Prostate gland (tissue), 2 donors: Measurements from ENCODE around the gene PNLIP. TPM values are rescaled to one million over a fixed set of nuclear protein-coding genes. Genes with fewer than 3 reads are reported as not detected.

Experiments used
- DNase-seq: peaks from one replicate; pipeline ENCODE4 v3.0.0-alpha.2; 2019; ENCODE audit warnings: low spot score
- H3K27ac ChIP-seq, 2 donors: fragments of 200-600 bp; sonication (generic); 2 replicates each; pipeline ENCODE4 v1.5.1; 2017 to 2019
- H3K27me3 ChIP-seq: fragments of 200-600 bp; sonication (generic); replicated peaks from 2 replicates; pipeline ENCODE4 v1.5.1; 2019; ENCODE audit not compliant: insufficient read depth
- H3K36me3 ChIP-seq, 2 donors: fragments of 200-600 bp; sonication (generic); 1 replicate in 1 of 2; 2 replicates in 1 of 2; pipeline versions ENCODE4 v1.5.1 to v1.8.1; 2017 to 2019
- H3K4me1 ChIP-seq: fragments of 200-600 bp; sonication (generic); replicated peaks from 2 replicates; pipeline ENCODE4 v1.5.1; 2019
- H3K4me3 ChIP-seq, 2 donors: fragments of 200-600 bp; sonication (generic); 2 replicates each; pipeline ENCODE4 v1.5.1; 2017 to 2019
- H3K9me3 ChIP-seq: fragments of 200-600 bp; sonication (generic); 2 replicates; pipeline ENCODE4 v1.5.1; 2017
- POLR2A ChIP-seq: fragments of 450-650 bp; IDR thresholded peaks from one replicate; pipeline ENCODE4 v1.6.1; 2016; ENCODE audit warnings: antibody characterized with exemption, mild to moderate bottlenecking
- POLR2AphosphoS5 ChIP-seq: sonication (generic); formaldehyde crosslinking; IDR thresholded peaks from one replicate; pipeline ENCODE4 v1.6.1; 2017; ENCODE audit warnings: antibody characterized with exemption
- WGBS: methylation state at CpG from one replicate; pipeline ENCODE4 v1.1.5; 2018; 5-methylcytosine and 5-hydroxymethylcytosine counted together
- intact Hi-C: fragments of 100-400 bp; cut with DNase I; formaldehyde crosslinking; loops from one replicate; pipeline ENCODE4 v1.14.2; 2022
- total RNA-seq, 2 donors: library from RNA; depleted of rRNA; stranded (reverse); fragments of >200 nt; gene quantifications; one replicate each; pipeline ENCODE4 v1.1.0, GENCODE V29; 2016
- TF ChIP-seq, protein P1 (sequence below), 4 experiments: fragments of 200-600 bp in 2 of 4; fragments of 450-650 bp in 2 of 4; sonication (generic) in 2 of 4; IDR thresholded peaks; 1 replicate in 3 of 4; 2 replicates in 1 of 4; pipeline ENCODE4 v1.5.1; 2016 to 2019; ENCODE audit warnings: antibody characterized with exemption in 4 of 4, mild to moderate bottlenecking in 2 of 4, moderate library complexity in 2 of 4

Gene PNLIP
- total RNA-seq, 2 donors from 2014 or later = not detected

DNA sequence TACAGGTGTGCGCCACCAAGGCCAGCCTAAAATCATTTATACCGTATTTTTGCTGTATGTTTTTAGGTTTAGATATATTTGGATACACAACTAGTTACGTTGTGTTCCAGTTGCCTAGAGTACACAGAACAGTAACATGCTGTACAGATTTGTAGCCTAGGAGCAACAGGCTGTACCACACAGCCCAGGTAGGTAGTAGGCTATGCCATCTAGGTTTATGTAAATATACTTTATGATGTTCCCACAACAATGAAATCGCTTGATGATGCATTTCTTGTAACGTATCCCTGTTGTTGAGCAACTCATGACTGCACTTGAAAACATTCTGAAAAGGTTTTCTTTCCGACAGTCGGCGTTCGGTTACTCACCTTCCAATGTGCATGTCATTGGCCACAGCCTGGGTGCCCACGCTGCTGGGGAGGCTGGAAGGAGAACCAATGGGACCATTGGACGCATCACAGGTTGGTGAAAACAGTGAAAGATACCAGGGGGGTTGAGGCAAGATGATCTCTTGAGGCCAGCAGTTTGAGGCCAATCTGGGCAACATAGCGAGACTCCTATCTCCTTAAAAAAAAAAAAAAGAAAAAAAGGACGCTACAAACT, 7.7 kb downstream of the PNLIP start:
- H3K9me3 ChIP-seq = no peaks in the 10 kb centered on the region
- H3K36me3 ChIP-seq = no peaks in the 10 kb centered on the region
- intact Hi-C loops = no loop called here
- TF ChIP-seq POLR2AphosphoS5 = no peak
- H3K27ac ChIP-seq = no peak overlapping the region
- DNase-seq = no peak
- 86% methylated on average over 13 of the region's 13 CpGs for WGBS
- no peaks in the 10 kb centered on the region for H3K4me1 ChIP-seq
- H3K4me3 ChIP-seq = no peak overlapping the region
- no peaks in the 10 kb centered on the region for H3K27me3 ChIP-seq

- 58% methylated on average over 5 of the region's 5 CpGs for WGBS
- DNase-seq = no peak
- no peaks in the 10 kb centered on the region for H3K9me3 ChIP-seq
- TF ChIP-seq, protein P1, sequence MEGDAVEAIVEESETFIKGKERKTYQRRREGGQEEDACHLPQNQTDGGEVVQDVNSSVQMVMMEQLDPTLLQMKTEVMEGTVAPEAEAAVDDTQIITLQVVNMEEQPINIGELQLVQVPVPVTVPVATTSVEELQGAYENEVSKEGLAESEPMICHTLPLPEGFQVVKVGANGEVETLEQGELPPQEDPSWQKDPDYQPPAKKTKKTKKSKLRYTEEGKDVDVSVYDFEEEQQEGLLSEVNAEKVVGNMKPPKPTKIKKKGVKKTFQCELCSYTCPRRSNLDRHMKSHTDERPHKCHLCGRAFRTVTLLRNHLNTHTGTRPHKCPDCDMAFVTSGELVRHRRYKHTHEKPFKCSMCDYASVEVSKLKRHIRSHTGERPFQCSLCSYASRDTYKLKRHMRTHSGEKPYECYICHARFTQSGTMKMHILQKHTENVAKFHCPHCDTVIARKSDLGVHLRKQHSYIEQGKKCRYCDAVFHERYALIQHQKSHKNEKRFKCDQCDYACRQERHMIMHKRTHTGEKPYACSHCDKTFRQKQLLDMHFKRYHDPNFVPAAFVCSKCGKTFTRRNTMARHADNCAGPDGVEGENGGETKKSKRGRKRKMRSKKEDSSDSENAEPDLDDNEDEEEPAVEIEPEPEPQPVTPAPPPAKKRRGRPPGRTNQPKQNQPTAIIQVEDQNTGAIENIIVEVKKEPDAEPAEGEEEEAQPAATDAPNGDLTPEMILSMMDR (IDR thresholded peaks at IDR 0.05) = no peak
- no peak for TF ChIP-seq POLR2AphosphoS5
- TF ChIP-seq POLR2A = no peak
- no peaks in the 10 kb centered on the region for H3K27me3 ChIP-seq
- H3K4me1 ChIP-seq = no peaks in the 10 kb centered on the region
- H3K36me3 ChIP-seq = no peaks in the 10 kb centered on the region
- no peak overlapping the region for H3K4me3 ChIP-seq
- H3K27ac ChIP-seq = no peak overlapping the region
- intact Hi-C loops = no loop called here
Observed at GRCh38 chr10:116554628-116555027, 8.9 kb downstream of the PNLIP start.

DNA sequence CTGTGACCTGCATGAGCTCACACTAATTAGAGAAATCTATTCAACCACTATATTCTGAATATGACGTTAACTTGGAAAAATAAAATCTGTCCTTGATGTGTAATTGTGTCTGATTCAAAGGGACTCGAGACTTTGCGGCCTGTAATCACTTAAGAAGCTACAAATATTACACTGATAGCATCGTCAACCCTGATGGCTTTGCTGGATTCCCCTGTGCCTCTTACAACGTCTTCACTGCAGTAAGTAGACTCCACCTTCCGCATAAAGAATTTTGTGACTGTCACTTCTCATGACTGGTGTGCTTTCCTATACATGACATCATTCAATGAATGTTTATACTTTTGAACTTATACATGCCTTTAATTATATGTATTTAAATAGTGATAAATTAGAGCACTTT, 10.1 kb downstream of the PNLIP start:
- intact Hi-C loops = no loop called here
- Histone ChIP-seq H3K9me3 (no peaks in the 10 kb centered on the region), H3K4me3 (no peak overlapping the region), H3K27me3 (no peaks in the 10 kb centered on the region), H3K36me3 (no peaks in the 10 kb centered on the region), H3K4me1 (no peaks in the 10 kb centered on the region), H3K27ac (no peak overlapping the region)
- DNase-seq = no peak
- TF ChIP-seq POLR2A = no peak
- no peak for TF ChIP-seq POLR2AphosphoS5
- TF ChIP-seq, protein P1 (IDR thresholded peaks at IDR 0.05) = no peak
- 62% methylated on average over 6 of the region's 6 CpGs for WGBS

GRCh38 chr10:116557305-116557880, 11.7 kb downstream of the PNLIP start:
- WGBS = 82% methylated on average over 5 of the region's 5 CpGs
- TF ChIP-seq, protein P1 (IDR thresholded peaks at IDR 0.05) = no peak
- TF ChIP-seq POLR2A (no peak), POLR2AphosphoS5 (no peak)
- intact Hi-C loops = no loop called here
- no peak for DNase-seq
- H3K36me3 ChIP-seq = no peaks in the 10 kb centered on the region
- H3K27me3 ChIP-seq = no peaks in the 10 kb centered on the region
- no peak overlapping the region for H3K27ac ChIP-seq
- H3K9me3 ChIP-seq = no peaks in the 10 kb centered on the region
- H3K4me3 ChIP-seq = no peak overlapping the region
- no peaks in the 10 kb centered on the region for H3K4me1 ChIP-seq

- H3K27ac ChIP-seq = no peak overlapping the region
- TF ChIP-seq, protein P1 (IDR thresholded peaks at IDR 0.05) = no peak
- no peak for TF ChIP-seq POLR2AphosphoS5
- TF ChIP-seq POLR2A = no peak
- no peaks in the 10 kb centered on the region for H3K27me3 ChIP-seq
- intact Hi-C loops = no loop called here
- no peak overlapping the region for H3K4me3 ChIP-seq
- no peaks in the 10 kb centered on the region for H3K4me1 ChIP-seq
- no peaks in the 10 kb centered on the region for H3K36me3 ChIP-seq
- WGBS = 95% methylated on average over 8 of the region's 8 CpGs
- H3K9me3 ChIP-seq = no peaks in the 10 kb centered on the region
- no peak for DNase-seq
Observed at GRCh38 chr10:116565534-116565933, 19.8 kb downstream of the PNLIP start.
